Brain pericyte (primary cell): ENCODE data around the gene NOL6.
"Not testable (repeated sequence)": the region's sequence is repeated elsewhere in the genome, so short reads cannot be mapped to it uniquely, and the experiment has no call there.

ENCODE experiments used
- DNase-seq: peaks from one replicate; pipeline ENCODE4 v3.0.0-alpha.2; 2012; ENCODE audit warnings: low read depth, low spot score

Gene NOL6

GRCh38 chr9:33471361-33471760 lies 2.4 kb downstream of the NOL6 start:
- DNase-seq = no peak

GRCh38 chr9:33469891-33470290 lies 3.8 kb downstream of the NOL6 start:
- no peak for DNase-seq

- DNase-seq = no peak
These were observed 4.7 kb downstream of the NOL6 start for GRCh38 chr9:33468797-33469621.

- DNase-seq = no peak
These were observed 5.5 kb downstream of the NOL6 start for GRCh38 chr9:33468215-33468730.

GRCh38 chr9:33467526-33467925 lies 6.2 kb downstream of the NOL6 start:
- DNase-seq = no peak

GRCh38 chr9:33466565-33467495 lies 6.9 kb downstream of the NOL6 start:
- DNase-seq = no peak

GRCh38 chr9:33465596-33466564 lies 7.8 kb downstream of the NOL6 start:
- DNase-seq = no peak

GRCh38 chr9:33465096-33465495 lies 8.6 kb downstream of the NOL6 start:
- no peak for DNase-seq

- no peak for DNase-seq
These were observed 9.6 kb downstream of the NOL6 start for GRCh38 chr9:33464045-33464636.

- DNase-seq = no peak
These were observed 10.6 kb downstream of the NOL6 start for GRCh38 chr9:33463151-33463550.

GRCh38 chr9:33461492-33461891 lies 12.2 kb downstream of the NOL6 start:
- DNase-seq = no peak

GRCh38 chr9:33460854-33461253 lies 12.9 kb downstream of the NOL6 start:
- no peak for DNase-seq

- DNase-seq = no peak
These were observed 14.6 kb downstream of the NOL6 start for GRCh38 chr9:33459115-33459514.

- DNase-seq = no peak
These were observed 15.3 kb downstream of the NOL6 start for GRCh38 chr9:33458444-33458843.

GRCh38 chr9:33455945-33456344 lies 17.8 kb downstream of the NOL6 start:
- DNase-seq = no peak

GRCh38 chr9:33455456-33455855 lies 18.3 kb downstream of the NOL6 start:
- not testable (repeated sequence) for DNase-seq

- not testable (repeated sequence) for DNase-seq
These were observed 19.1 kb downstream of the NOL6 start for GRCh38 chr9:33454661-33455026.

GRCh38 chr9:33453999-33454660 lies 19.6 kb downstream of the NOL6 start:
- DNase-seq = no peak

- no peak for DNase-seq
These were observed 20.4 kb downstream of the NOL6 start for GRCh38 chr9:33453286-33453860.

- DNase-seq = peak; percentile 30
These were observed 20.9 kb downstream of the NOL6 start for GRCh38 chr9:33452828-33453271.
